ENCODE data around the gene MAP4K1.

DNA sequence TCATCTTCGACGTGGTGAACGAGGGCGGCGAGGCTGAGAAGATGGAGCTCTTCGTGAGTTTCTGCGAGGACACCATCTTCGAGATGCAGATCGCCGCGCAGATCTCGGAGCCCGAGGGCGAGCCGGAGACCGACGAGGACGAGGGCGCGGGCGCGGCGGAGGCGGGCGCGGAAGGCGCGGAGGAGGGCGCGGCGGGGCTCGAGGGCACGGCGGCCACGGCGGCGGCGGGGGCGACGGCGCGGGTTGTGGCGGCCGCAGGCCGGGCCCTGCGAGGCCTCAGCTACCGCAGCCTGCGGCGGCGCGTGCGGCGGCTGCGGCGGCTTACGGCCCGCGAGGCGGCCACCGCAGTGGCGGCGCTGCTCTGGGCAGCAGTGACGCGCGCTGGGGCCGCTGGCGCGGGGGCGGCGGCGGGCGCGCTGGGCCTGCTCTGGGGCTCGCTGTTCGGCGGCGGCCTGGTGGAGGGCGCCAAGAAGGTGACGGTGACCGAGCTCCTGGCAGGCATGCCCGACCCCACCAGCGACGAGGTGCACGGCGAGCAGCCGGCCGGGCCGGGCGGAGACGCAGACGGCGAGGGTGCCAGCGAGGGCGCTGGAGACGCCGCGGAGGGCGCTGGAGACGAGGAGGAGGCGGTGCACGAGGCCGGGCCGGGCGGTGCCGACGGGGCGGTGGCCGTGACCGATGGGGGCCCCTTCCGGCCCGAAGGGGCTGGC is 52.6 kb downstream of the MAP4K1 start:
- TF ChIP-seq, protein P1, sequence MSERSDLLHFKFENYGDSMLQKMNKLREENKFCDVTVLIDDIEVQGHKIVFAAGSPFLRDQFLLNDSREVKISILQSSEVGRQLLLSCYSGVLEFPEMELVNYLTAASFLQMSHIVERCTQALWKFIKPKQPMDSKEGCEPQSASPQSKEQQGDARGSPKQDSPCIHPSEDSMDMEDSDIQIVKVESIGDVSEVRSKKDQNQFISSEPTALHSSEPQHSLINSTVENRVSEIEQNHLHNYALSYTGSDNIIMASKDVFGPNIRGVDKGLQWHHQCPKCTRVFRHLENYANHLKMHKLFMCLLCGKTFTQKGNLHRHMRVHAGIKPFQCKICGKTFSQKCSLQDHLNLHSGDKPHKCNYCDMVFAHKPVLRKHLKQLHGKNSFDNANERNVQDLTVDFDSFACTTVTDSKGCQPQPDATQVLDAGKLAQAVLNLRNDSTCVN (tag by site-specific recombination; optimal IDR thresholded peaks at IDR 0.05), result no peak
- TF ChIP-seq, protein P2, sequence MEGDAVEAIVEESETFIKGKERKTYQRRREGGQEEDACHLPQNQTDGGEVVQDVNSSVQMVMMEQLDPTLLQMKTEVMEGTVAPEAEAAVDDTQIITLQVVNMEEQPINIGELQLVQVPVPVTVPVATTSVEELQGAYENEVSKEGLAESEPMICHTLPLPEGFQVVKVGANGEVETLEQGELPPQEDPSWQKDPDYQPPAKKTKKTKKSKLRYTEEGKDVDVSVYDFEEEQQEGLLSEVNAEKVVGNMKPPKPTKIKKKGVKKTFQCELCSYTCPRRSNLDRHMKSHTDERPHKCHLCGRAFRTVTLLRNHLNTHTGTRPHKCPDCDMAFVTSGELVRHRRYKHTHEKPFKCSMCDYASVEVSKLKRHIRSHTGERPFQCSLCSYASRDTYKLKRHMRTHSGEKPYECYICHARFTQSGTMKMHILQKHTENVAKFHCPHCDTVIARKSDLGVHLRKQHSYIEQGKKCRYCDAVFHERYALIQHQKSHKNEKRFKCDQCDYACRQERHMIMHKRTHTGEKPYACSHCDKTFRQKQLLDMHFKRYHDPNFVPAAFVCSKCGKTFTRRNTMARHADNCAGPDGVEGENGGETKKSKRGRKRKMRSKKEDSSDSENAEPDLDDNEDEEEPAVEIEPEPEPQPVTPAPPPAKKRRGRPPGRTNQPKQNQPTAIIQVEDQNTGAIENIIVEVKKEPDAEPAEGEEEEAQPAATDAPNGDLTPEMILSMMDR (tag by site-specific recombination; IDR thresholded peaks at IDR 0.05), result no peak
- TF ChIP-seq ZNF114 (tag by site-specific recombination; IDR thresholded peaks at IDR 0.05), result no peak
- no peak for TF ChIP-seq ZNF785 (tag by site-specific recombination; IDR thresholded peaks at IDR 0.05)
- TF ChIP-seq, protein P3, sequence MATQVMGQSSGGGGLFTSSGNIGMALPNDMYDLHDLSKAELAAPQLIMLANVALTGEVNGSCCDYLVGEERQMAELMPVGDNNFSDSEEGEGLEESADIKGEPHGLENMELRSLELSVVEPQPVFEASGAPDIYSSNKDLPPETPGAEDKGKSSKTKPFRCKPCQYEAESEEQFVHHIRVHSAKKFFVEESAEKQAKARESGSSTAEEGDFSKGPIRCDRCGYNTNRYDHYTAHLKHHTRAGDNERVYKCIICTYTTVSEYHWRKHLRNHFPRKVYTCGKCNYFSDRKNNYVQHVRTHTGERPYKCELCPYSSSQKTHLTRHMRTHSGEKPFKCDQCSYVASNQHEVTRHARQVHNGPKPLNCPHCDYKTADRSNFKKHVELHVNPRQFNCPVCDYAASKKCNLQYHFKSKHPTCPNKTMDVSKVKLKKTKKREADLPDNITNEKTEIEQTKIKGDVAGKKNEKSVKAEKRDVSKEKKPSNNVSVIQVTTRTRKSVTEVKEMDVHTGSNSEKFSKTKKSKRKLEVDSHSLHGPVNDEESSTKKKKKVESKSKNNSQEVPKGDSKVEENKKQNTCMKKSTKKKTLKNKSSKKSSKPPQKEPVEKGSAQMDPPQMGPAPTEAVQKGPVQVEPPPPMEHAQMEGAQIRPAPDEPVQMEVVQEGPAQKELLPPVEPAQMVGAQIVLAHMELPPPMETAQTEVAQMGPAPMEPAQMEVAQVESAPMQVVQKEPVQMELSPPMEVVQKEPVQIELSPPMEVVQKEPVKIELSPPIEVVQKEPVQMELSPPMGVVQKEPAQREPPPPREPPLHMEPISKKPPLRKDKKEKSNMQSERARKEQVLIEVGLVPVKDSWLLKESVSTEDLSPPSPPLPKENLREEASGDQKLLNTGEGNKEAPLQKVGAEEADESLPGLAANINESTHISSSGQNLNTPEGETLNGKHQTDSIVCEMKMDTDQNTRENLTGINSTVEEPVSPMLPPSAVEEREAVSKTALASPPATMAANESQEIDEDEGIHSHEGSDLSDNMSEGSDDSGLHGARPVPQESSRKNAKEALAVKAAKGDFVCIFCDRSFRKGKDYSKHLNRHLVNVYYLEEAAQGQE (tag by site-specific recombination; IDR thresholded peaks at IDR 0.05), result no peak
- TF ChIP-seq, protein P4, sequence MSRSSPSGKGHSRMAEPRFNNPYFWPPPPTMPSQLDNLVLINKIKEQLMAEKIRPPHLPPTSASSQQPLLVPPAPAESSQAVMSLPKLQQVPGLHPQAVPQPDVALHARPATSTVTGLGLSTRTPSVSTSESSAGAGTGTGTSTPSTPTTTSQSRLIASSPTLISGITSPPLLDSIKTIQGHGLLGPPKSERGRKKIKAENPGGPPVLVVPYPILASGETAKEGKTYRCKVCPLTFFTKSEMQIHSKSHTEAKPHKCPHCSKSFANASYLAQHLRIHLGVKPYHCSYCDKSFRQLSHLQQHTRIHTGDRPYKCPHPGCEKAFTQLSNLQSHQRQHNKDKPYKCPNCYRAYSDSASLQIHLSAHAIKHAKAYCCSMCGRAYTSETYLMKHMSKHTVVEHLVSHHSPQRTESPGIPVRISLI (tag by site-specific recombination; IDR thresholded peaks at IDR 0.05), result no peak
- TF ChIP-seq ZNF629 (tag by site-specific recombination; IDR thresholded peaks at IDR 0.05), result no peak
- no peak for TF ChIP-seq ZNF830 (tag by site-specific recombination; IDR thresholded peaks at IDR 0.05; ENCODE audit: low read depth)
- TF ChIP-seq YY1 (tag by site-specific recombination; IDR thresholded peaks at IDR 0.05), result no peak
- TF ChIP-seq SETDB1 (IDR thresholded peaks at IDR 0.05; ENCODE audit: insufficient read length, low read length), result no peak
- TF ChIP-seq ZNF24 (tag by site-specific recombination; IDR thresholded peaks at IDR 0.05), result no peak
- no peak for TF ChIP-seq ZNF561 (tag by site-specific recombination; IDR thresholded peaks at IDR 0.05; ENCODE audit: borderline replicate concordance)
- TF ChIP-seq ZNF311 (tag by site-specific recombination; IDR thresholded peaks at IDR 0.05; ENCODE audit: borderline replicate concordance), result no peak
